Activated CD4-positive, alpha-beta T cell treated with anti-CD3 and anti-CD28 coated beads, Interleukin-2, amount 50 U/mL, for 48 hours (primary cell): ENCODE data around the gene HOOK1.
"Not testable (repeated sequence)": the region's sequence is repeated elsewhere in the genome, so short reads cannot be mapped to it uniquely, and the experiment has no call there.

Experiments
- DNase-seq, 2 experiments: peaks; one replicate each; pipeline ENCODE4 v3.0.0-alpha.2; 2020

Gene HOOK1

DNA sequence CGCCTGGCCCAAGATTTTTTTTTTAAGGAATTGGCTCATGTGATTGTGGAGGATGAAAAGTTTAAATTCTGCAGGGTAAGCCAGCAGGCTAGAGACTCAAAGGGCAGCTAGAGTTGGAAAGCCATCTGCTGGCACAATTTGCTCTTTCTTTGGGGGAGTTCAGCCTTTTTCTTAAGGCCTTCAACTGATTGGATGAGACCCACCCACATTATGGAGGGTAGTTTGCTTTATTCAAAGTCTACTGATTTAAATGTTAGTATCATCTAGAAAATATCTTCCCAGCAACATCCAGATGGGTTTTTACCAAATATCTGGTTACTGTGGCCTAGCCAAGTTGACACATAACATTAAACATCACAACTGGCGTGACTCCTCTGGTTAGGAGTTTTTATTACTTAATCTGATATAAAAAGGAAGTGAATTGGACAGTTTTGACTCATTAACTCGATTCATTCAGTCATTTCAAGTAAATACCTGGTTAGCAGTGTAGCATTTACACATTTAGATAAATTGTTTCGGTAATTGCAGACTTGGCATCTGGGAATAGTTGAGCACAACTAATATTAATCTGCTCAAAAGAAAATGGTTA, 12.4 kb downstream of the HOOK1 start:
- DNase-seq: no peak

GRCh38 chr1:59828160-59828559, 13.4 kb downstream of the HOOK1 start:
- DNase-seq: no peak

DNA sequence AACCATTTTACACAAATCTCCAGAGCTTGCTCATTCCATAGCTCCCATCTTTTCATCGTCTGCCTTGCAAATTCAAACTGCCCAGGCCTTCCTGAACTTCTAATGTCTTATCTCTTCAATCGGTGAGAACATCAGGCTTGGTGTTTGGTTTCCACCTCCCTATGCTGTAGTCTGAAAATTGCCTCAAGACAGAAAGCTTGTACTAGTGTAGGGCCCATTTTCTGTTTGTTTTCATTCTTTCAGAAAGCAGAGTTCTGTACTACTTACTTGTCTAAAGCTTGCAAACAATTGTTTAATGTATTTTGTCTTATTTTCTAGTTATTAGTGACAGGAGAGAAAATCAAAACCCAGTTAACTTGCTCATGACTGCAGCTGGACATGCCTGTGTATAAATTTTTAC, 16.8 kb downstream of the HOOK1 start:
- DNase-seq: no peak

DNA sequence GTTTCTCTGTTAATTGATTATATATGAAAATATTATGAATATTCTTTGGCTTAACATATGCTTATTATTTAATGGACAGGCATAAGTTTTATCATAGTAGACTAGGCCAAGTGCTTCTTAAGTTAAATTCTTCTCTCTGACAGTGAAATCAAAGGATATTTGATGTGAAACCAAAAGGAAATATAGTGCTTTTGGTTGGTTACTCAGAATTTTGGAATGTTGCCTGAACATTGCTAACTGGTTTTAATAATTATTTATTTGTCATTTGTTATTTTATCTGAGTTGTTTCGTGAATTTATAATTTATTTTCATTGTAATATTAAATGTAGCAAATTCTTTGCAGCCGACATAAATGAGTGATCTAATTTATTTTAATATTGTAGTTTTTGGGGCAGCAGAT, 18.3 kb downstream of the HOOK1 start:
- no peak for DNase-seq

DNA sequence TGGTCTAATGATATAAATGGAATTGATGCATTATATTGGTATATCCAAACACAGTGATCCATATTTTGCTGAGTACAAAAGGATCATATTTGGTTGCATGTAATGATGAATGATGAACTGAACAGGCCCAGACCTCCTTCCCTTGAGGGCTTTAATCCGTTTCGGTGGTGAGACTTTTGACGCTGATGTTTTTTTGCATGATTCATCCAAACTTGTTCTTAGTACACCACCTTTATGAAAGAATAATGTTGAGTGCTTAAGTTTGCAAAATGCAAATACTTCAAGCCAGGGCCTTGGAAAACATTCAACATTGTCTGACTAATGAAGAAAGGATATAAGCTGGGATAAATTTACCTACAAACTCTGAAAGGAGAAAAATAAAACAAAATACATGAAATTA, 19.2 kb downstream of the HOOK1 start:
- no peak for DNase-seq

DNA sequence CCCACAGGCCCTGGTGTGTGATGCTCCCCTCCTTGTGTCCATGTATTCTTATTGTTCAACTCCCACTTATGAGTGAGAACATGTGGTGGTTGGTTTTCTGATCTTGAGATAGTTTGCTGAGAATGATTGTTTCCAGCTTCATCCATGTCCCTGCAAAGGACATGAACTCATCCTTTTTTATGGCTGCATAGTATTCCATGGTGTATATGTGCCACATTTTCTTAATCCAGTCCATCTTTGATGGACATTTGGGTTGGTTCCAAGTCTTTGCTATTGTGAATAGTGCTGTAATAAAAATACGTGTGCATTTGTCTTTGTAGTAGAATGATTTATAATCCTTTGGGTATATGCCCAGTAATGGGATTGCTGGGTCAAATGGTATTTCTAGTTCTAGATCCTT, 23.1 kb downstream of the HOOK1 start:
- not testable (repeated sequence) for DNase-seq

DNA sequence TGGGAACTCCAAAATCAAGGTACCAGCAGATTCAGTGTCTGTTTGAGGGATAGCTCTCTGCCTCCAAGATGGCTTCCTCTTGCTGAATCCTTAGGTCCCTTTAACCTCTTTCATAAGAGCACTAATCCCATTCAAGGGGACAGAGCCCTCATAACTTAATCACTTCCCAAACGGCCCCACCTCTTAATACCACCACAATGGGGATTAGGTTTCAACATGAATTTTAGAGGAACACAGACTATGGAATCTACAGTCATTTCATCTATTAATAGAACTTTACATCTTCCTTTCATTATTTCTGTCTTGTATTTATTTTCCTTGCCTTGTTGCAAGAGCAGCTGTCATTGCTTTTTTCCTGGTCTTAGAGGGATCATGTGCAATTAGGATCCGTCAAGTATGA, 30.3 kb downstream of the HOOK1 start:
- DNase-seq: no peak

DNA sequence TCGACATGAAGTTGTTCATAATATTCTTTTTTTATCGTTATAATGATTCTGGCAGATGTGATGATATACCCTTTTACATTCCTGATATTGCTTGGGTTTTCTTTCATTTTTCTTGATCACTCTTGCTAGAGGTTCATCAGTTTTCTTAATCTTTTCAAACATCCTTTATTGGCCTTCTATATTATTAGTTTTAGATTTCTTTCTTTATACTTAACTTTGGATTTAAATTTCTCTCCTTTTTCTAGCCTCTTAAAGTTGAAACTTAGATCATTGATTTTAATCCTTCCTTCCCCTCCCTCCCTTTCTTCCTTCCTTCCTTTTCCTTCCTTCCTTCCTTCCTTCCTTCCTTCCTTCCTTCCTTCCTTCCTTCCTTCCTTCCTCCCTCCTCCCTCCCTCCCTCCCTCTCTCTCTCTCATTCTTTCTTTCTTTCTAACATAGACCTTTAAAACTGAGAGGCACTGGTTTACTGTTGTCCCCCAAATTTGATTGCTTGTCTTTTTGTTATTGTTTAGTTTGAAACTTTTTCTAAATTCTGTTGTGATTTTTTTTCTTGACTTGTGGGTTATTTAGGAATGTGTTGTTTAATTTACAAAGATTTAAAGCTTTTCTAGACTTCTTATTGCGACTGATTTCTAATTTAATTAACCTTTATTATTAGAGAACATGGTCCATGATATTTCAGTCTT, 31.6 kb downstream of the HOOK1 start:
- no peak for DNase-seq

DNA sequence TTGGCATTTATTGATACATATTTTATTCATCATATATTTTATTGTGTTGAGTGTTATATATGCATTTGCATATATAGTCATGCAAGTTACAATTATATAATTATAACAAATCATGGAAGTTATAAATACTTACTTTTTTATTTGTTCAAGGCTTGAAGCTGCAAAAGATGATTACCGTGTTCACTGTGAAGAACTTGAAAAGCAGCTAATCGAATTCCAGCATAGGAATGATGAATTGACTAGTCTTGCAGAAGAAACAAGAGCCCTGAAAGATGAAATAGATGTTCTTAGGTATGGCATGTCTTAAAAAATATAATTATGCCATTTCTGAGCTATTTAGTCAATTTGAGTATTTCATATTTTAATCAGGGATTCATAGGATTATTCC, 32.1 kb downstream of the HOOK1 start:
- no peak for DNase-seq

DNA sequence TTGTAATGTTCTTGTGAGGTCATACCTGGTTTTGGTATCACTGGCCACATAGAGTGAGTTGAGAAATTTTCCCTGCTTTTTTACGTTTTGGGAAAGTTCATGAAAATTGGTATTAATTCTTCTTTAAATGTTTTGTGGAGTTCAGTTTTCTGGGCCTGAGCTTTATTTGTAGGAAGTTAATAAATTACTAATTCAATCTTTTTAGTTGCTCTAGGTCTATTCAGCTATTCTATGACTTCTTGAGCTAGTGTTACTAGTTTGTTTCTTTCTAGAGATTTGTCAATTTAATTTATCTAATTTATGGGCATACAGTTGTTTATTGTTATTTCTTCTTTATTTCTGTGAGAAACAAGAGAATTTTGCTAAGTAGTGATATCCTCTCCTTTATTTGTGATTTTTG, 37.4 kb downstream of the HOOK1 start:
- no peak for DNase-seq

- DNase-seq: not testable (repeated sequence)
Measured at GRCh38 chr1:59855297-59855696, 40.5 kb downstream of the HOOK1 start.

DNA sequence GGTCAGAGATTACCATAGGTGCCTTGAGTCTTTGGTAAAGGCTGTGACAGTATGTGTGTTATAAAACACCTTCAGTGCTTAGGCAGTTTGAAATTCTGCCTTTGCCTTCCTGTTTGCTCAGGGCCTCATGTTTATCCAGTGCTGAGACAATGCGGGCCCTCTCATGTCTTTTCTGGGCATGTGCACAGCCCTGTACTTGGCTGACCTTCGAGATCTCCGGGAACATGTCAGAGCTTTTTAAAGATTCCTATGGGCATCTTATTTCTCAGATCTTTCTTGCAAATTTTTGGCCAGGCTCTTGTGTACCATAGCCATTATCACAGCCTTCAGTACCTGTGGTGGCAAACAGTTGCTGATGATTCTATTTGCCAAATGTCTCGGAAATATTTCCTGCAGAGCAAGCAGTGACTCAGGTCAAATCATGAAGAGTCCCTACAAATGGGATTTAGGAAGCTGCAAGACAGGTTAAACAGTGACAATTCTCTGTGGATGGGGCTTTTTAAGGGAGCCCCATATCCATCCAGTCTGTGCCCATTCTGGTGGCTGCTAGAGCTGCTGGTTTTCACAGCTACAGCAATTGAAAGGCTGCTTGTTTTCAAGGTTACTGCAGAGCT, 42.1 kb downstream of the HOOK1 start:
- DNase-seq: no peak

DNA sequence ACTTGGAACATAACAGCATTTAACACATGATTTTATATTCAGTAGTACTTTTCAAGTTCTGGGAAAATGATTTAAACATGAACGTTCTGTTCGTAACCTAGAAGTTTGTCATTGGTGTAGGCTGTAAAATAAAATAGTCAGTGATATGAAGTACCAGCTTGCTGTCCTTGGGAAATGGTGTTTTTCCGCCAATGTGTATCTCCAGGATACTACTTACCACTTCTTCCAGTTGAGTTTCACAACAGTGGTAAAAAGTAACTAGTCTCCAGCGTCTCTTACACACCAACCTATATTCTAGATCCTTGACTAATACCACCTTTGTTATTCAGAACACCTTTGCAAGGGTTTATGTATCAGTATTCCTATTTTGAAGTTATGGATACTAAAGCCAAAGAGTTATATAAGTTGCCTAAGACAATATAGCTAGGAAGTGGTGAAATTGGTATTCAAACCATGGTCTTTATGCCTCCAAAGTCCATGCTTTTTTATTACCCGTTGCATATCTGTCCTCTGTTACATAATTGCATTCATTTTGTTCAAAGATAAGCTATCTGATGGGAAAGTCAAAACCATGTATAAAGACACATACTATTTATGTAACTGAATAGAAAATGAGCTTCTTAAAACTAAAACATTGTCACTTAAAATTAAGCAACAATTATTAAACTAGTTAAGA, 43.1 kb downstream of the HOOK1 start:
- no peak for DNase-seq

GRCh38 chr1:59866462-59866861, 51.7 kb downstream of the HOOK1 start:
- DNase-seq: no peak

DNA sequence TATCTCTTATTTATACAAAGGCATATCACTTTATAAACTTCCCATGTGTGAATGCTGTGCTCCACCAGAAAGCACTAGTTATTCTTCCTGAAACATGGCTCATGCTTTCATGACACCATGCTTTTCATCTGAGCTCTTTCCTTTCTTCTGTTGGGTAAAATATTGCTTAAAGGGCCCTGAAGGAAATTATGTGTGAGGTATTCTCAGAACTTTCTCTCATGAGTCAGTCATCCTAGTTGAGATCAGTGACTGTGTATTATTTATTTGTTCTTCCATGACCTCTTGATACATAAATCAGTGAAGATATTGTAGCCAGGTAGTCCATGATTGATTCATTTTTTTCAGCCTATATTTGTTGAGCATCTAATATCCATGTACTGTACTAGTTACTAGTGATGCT, 57.0 kb downstream of the HOOK1 start:
- DNase-seq: no peak

DNA sequence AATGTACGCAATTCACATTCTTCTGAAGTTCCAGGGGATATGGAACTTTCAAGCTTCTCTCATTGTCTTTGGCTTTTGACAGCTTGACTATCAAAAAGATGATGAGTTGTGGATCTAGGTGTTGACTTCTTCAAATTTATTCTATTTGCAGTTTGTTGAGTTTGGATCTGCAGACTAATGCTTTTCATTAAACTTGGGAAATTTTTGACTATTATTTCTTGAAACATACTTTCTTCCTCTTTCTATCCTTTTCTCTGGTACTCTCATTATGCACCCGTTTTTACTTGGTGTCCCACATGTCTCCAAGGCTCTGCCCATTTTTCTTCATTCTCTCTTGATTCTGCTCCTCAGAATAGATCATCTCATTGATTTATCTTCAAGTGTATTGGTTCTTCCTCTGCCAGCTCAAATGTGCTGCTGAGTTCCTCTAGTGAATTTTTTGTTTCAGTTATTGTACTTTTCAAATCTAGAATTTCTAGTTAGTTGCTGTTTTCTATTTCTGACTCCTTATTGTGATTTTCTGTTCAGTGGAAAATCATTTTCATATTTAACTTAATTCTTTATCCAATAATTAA, 62.4 kb downstream of the HOOK1 start:
- no peak for DNase-seq

DNA sequence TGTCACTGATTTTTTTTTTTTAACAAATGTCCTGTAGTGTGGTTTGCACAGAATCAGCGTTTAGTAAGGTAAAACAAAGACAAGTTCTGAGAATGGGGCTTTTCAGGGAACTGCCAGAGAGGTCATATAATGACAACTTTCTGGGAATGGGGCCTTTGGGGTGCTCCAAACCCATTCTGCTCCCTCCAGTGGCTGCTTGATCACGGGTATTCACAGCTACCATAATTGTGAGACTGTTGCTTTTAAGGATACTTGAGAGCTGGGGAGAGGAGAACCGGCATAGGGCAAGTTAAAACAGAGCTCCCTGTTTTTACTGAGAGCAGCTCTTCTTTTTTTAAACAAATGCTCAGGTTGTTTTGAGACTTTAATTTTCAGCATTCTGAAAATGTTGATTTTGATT, 63.6 kb downstream of the HOOK1 start:
- no peak for DNase-seq

DNA sequence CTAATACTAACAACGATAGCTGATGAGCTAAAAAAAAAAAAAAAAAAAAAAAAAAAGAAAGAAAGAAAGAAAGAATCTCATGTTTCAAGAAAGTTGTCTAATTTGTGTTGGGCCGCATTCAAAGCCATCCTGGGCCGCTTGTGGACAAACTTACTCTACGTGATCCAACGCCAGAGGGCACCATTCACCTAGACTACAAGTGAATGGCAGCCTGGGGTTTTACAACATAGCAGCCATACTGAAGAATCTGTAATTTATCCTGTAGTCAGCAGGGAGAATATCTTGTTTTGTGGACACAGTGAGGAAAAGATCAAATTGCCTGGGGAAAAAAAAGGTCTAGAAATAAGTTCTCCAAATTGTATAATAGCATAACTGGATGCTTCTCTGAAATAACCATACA, 64.8 kb downstream of the HOOK1 start:
- DNase-seq: peak; percentile 36 to 50

DNA sequence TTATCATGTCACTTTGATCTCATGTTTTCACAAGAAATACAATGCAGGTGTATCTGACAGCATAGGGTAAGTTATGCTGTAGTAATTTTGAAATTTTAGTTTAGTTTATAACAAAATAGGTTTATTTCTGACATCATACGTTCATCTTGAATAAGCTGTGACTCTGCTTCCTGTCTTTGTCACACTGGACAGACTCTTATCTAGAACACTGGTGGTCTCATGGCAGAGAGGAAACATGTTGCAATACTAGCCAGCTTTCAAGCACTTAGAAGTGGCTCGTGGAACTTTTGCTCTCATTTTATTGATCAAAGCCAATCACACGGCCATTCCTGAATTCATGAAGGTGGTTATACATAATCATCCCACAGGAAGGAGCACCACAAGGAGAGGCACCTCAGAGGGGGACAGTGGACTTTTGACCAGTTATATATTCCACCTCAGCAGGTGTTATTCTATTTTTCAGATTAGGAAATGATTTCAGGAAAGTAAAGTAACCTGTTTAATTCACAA, 65.3 kb downstream of the HOOK1 start:
- DNase-seq: no peak

- no peak for DNase-seq
Measured at GRCh38 chr1:59880735-59881134, 66.0 kb downstream of the HOOK1 start.

DNA sequence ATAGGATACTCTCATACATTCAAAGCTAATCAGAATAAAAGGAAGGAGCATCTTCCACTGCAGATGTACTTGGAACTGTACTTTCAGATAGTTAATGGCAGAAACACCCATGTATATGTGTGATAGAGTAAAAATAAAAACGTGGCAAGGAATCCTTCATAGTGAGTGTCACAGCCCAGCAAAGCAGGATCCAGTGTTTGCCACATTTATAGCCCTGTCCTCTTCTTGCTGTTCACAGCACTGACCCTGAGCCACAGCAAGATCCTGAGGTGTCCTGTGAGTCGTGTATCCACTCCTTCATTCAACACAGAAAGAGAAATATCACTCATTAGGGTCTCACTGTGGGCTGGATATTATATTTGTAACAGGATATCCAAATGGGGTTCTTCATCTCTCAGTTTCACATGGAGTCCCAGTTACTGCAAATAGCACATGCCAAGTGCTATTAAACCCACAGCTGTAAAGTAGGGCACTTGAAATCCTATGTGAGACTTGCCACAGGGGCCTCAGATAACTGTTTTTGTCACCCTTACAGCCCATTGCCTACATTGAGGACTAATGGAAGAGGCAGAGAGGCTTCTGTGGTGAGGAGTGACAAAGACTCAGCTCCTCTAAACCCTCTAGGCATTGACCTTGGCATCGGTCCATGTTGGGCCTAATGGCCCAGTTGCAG, 70.5 kb downstream of the HOOK1 start:
- DNase-seq: no peak

- DNase-seq: no peak
Measured at GRCh38 chr1:59892841-59893811, 78.4 kb downstream of the HOOK1 start.
